Breast epithelium (tissue), 3 donors: ENCODE data around the gene SPINDOC.

Source experiments
- CTCF ChIP-seq, 3 donors: fragments of 450-650 bp; IDR thresholded peaks; one replicate each; pipeline ENCODE4 v1.5.1; 2016 to 2017; ENCODE audit warnings: antibody characterized with exemption in 3 of 3, mild to moderate bottlenecking in 3 of 3, moderate library complexity in 3 of 3
- POLR2A ChIP-seq: fragments of 450-650 bp; IDR thresholded peaks from one replicate; pipeline ENCODE4 v1.6.1; 2016; ENCODE audit warnings: antibody characterized with exemption, mild to moderate bottlenecking, moderate library complexity

DNA sequence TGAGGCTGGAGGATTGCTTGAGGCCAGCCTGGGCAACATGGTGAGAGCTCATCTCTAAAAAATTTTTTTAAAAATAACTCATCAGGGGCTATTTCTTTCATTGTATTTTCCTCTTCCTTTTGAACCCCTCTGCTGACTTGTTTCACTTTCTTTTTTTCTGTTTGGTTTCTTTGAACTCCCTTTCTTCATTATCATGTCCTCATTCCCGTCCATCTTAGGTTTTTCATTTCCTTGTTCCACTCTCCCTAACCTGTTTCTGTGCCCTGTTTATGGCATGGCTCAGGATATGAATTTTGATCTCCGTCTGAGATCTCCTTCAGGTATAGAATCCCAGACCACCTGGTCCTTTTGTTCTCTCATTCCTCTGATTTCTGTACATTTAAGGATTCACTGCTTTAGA lies 38.1 kb downstream of the SPINDOC start:
- TF ChIP-seq CTCF (IDR thresholded peaks at IDR 0.05) (no peak), POLR2A (no peak)
